ENCODE results near the gene MYO1D.

MYO1D gene

DNA sequence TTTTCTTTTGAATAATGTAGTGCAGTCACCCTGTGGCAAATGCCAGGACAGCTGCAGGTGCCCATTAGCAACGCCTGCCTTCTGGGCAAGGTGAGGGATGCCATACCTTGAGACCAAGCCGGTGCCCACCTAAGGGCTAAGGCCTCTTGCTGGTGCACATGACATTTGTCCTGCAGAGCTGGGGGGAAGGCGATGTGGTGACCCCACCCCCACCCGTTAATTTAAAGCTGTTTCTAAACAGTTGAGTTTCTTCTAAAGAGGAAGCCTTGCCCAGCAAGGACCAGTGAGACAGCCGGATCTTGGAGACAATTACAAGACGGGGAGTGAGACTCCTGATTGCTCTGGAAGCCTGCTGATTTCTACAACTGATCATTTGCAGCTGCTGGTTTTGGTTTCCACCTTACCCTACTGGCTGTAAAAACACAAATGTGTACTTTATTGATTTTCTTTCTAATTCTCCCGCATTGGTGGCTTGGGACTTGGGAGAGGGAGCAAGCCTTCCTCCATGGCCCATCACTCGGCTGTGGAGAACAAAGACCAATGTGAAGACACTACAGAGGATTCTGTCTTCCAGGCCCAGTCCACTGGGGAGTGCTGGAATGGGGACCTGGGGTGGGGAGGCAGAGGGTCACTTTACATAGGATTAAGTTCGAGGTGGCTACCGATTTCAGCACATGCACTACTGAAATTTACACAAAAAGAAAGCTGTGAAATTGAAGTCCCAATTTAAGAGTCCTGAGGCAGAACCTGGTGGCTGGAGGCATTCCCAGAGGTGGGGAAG lies 387.4 kb downstream of the MYO1D start:
- H3K4me3 ChIP-seq (ENCODE audit: low read depth, low read length): no peak overlapping the region
- POLR2A ChIA-PET: no interaction called here
- CTCF ChIA-PET: interaction anchor here (1.6 to 3.6 kb wide), 4 partner anchors 27 to 268 kb away, joined by 4 to 17 read pairs (median 6); no protein-coding TSS in a partner anchor
- no peak for DNase-seq (ENCODE audit: low read depth, low spot score)
- TF ChIP-seq, protein P1, sequence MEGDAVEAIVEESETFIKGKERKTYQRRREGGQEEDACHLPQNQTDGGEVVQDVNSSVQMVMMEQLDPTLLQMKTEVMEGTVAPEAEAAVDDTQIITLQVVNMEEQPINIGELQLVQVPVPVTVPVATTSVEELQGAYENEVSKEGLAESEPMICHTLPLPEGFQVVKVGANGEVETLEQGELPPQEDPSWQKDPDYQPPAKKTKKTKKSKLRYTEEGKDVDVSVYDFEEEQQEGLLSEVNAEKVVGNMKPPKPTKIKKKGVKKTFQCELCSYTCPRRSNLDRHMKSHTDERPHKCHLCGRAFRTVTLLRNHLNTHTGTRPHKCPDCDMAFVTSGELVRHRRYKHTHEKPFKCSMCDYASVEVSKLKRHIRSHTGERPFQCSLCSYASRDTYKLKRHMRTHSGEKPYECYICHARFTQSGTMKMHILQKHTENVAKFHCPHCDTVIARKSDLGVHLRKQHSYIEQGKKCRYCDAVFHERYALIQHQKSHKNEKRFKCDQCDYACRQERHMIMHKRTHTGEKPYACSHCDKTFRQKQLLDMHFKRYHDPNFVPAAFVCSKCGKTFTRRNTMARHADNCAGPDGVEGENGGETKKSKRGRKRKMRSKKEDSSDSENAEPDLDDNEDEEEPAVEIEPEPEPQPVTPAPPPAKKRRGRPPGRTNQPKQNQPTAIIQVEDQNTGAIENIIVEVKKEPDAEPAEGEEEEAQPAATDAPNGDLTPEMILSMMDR (IDR thresholded peaks at IDR 0.05; ENCODE audit: insufficient read depth, low read length, missing control alignments): no peak

DNA sequence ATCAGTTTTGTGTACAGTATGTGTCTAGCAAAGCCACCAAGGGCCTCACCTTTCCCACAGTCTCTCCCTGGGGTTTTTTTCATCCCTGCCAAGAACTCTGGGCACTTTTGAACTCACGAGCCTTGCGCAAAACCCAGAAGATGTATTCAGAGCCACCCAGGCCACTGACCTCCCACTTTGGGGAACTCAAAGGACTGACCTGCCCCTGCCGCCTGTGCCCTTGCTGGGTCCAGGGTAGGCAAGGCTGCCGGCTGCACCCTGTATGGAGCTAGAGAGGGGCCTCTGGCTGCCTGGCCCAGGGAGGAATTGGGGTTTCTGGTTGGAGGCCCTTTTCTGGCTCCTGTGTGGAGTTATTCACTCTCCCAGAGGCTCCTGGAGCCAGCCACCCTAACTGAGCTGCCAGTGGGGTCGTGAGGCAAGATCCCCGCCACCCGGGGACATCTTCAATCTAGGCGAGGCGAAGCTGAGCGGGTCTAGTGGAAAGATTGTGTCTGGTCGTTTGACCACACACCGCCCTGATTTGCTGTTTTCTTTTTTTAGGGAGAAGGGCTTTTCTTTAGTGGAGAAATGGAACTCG lies 388.2 kb downstream of the MYO1D start:
- POLR2A ChIA-PET: no interaction called here
- CTCF ChIA-PET: interaction anchor here (1.6 to 7.8 kb wide), 4 partner anchors 25 to 268 kb away, joined by 4 to 117 read pairs (median 6); no protein-coding TSS in a partner anchor
- TF ChIP-seq, protein P1 (IDR thresholded peaks at IDR 0.05; ENCODE audit: insufficient read depth, low read length, missing control alignments): no peak
- H3K4me3 ChIP-seq (ENCODE audit: low read depth, low read length): no peak overlapping the region
- DNase-seq (ENCODE audit: low read depth, low spot score): no peak

DNA sequence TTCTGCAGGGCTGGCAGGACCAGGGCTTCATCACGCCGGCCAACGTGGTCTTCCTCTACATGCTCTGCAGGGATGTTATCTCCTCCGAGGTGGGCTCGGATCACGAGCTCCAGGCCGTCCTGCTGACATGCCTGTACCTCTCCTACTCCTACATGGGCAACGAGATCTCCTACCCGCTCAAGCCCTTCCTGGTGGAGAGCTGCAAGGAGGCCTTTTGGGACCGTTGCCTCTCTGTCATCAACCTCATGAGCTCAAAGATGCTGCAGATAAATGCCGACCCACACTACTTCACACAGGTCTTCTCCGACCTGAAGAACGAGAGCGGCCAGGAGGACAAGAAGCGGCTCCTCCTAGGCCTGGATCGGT lies 388.8 kb downstream of the MYO1D start:
- no peak overlapping the region; the same call in 1 of the 2 replicates for H3K4me3 ChIP-seq (ENCODE audit: low read depth, low read length)
- CTCF ChIA-PET: interaction anchor here (0.8 to 7.8 kb wide), 6 partner anchors 17 to 269 kb away, joined by 3 to 117 read pairs (median 6); partner anchors contain the start of gene PSMD11

DNA sequence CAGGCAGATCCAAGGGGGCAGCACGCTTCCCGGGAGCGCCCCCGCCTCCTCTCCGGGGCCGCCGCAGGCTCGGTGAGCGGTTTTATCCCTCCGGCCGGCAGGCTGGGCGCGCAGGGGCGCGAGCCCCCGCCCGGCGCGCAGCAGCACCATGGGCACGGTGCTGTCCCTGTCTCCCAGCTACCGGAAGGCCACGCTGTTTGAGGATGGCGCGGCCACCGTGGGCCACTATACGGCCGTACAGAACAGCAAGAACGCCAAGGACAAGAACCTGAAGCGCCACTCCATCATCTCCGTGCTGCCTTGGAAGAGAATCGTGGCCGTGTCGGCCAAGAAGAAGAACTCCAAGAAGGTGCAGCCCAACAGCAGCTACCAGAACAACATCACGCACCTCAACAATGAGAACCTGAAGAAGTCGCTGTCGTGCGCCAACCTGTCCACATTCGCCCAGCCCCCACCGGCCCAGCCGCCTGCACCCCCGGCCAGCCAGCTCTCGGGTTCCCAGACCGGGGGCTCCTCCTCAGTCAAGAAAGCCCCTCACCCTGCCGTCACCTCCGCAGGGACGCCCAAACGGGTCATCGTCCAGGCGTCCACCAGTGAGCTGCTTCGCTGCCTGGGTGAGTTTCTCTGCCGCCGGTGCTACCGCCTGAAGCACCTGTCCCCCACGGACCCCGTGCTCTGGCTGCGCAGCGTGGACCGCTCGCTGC lies 389.3 kb downstream of the MYO1D start:
- TF ChIP-seq, protein P1 (IDR thresholded peaks at IDR 0.05; ENCODE audit: insufficient read depth, low read length, missing control alignments): no peak
- no peak for DNase-seq (ENCODE audit: low read depth, low spot score)
- peak overlapping the region; percentile 60 for H3K4me3 ChIP-seq (ENCODE audit: low read depth, low read length)
- POLR2A ChIA-PET: interaction anchor here (0.5 to 2.2 kb wide), 2 partner anchors 9 to 407 kb away, joined by 3 to 11 read pairs; no protein-coding TSS in a partner anchor
- CTCF ChIA-PET: interaction anchor here (0.8 to 7.8 kb wide), 12 partner anchors 9 to 269 kb away, joined by 3 to 117 read pairs (median 4); partner anchors contain the start of gene PSMD11

More for the DNA sequence above, 388.8 kb downstream of the MYO1D start:
- TF ChIP-seq, protein P1 (IDR thresholded peaks at IDR 0.05; ENCODE audit: insufficient read depth, low read length, missing control alignments): no peak
- POLR2A ChIA-PET: interaction anchor here (2.2 kb wide), 1 partner anchor 8 kb away, joined by 11 read pairs; no protein-coding TSS in a partner anchor
- no peak for DNase-seq (ENCODE audit: low read depth, low spot score)

DNA sequence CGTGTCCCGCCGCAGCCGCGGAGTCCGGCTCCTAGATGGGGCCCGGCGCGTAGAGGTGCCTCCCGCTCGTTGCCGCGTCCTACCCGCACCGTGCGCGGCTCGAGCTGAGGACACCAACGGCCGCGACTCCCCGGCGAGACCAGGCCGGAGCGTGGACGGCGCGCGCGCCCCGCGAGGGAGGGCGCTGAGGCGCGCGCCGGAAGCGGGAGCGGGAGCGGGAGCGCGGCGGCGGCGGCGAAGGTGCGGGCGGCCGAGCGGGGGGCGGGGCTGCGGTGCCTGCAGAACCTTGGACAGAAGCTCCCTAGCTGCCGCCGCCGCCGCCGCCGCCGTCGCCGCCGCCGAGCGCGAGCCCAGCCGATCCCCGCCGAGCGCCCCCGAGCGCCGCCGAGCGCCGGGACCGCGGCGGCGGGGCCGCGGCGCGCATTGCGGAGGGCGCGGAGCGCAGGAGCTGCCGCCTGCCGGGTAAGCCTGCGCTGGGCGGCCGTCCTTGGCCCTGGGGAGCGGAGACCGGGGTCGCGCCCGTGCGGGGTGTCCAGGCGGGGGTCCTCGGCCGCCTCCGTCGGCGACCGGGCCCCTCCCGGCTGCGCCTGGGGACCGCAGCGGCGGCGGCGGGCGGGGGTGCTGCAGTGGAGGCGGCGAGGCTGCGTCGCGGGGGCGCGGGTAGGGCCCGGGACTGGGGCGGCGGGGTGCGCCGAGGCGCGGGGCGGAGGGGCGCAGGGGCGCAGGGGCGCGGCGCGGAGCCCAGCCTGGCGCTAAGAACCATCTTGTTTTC lies 390.0 kb downstream of the MYO1D start, which contains the start of gene CDK5R1:
CDK5R1 (plus strand) TSS at position 293 of the 772 bp plus-strand sequence. CDS start 628 bp downstream, outside the sequence.
- CTCF ChIA-PET: interaction anchor here (0.8 to 7.8 kb wide), 14 partner anchors 8 to 284 kb away, joined by 3 to 117 read pairs (median 4); partner anchors contain the start of gene PSMD11
- TF ChIP-seq, protein P1 (IDR thresholded peaks at IDR 0.05; ENCODE audit: insufficient read depth, low read length, missing control alignments): no peak
- DNase-seq (ENCODE audit: low read depth, low spot score): no peak
- H3K4me3 ChIP-seq (ENCODE audit: low read depth, low read length): peak within 1 kb of the TSS; percentile 62
- POLR2A ChIA-PET: interaction anchor here (0.5 to 2.2 kb wide), 2 partner anchors 9 to 408 kb away, joined by 3 to 11 read pairs; no protein-coding TSS in a partner anchor

Data from AG04449 (cell line).